ENCODE measurements around the gene EIF4G3. TPM values are rescaled to one million over a fixed set of nuclear protein-coding genes. Genes with fewer than 3 reads are reported as not detected.
"Not testable (repeated sequence)": the region's sequence is repeated elsewhere in the genome, so short reads cannot be mapped to it uniquely, and the experiment has no call there.

Gene EIF4G3
- total and polyA plus RNA-seq, 10 donors = 14.3 to 97.3 (median 64.1) TPM

GRCh38 chr1:20811916-20812315 is 364.8 kb downstream of the EIF4G3 start:
- TF ChIP-seq POLR2AphosphoS5 (IDR thresholded peaks at IDR 0.05) = no peak
- TF ChIP-seq POLR2A (IDR thresholded peaks at IDR 0.05) = no peak
- TF ChIP-seq CTCF (IDR thresholded peaks at IDR 0.05 in 8 of 11, conservative IDR thresholded peaks at IDR 0.05 in 3 of 11) = no peak
- Histone ChIP-seq H3K9me3 (no peaks in the 10 kb centered on the region), H3K27me3 (replicated peaks in 1 of 7) (no peaks in the 10 kb centered on the region), H3K4me1 (no peaks in the 10 kb centered on the region), H3K36me3 (peaks cover 0 to 72% (median 17%) of the 10 kb centered on the region in 6 donors), H3K27ac (no peak overlapping the region), H3K4me3 (no peak overlapping the region)
- intact Hi-C loops (cut with DNase I; ENCODE audit: low total_unique reads) = no loop called here
- DNase-seq = no peak
- 92 to 96% (median 95%) methylated on average over 5 of the region's 5 CpGs for WGBS, 5 donors

- TF ChIP-seq POLR2A (IDR thresholded peaks at IDR 0.05) (no peak), POLR2AphosphoS5 (IDR thresholded peaks at IDR 0.05) (no peak), CTCF (IDR thresholded peaks at IDR 0.05 in 8 of 11, conservative IDR thresholded peaks at IDR 0.05 in 3 of 11) (no peak)
- Histone ChIP-seq H3K4me1 (peaks cover 0 to 6% (median 1%) of the 10 kb centered on the region in 6 donors), H3K36me3 (no peaks in the 10 kb centered on the region), H3K27me3 (replicated peaks in 1 of 7) (no peaks in the 10 kb centered on the region), H3K27ac (no peak overlapping the region), H3K4me3 (no peak overlapping the region), H3K9me3 (no peaks in the 10 kb centered on the region)
- intact Hi-C loops (cut with DNase I; ENCODE audit: low total_unique reads) = no loop called here
- 95 to 99% (median 97%) methylated on average over 4 of the region's 4 CpGs for WGBS, 5 donors
- no peak for DNase-seq
Measured at GRCh38 chr1:20793236-20793635, 383.5 kb downstream of the EIF4G3 start.

DNA sequence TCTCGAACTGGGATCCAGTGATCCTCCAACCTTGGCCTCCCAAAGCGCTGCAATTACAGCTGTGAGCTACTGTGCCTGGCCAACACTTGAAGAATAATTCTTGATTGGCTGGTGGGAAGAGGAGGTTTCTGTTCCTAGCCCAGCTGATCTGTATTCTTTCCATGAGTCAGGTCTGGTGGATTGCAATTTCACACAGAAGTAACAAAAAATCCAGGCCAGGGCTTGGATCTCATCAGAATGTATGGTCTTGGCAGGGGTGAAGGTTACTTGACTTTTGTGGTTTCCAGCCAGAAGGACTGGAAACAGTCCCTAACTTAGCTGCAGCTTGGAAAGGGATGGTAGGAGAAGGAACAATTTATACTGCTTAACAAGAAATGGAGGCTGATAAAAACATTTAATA is 384.5 kb downstream of the EIF4G3 start:
- peak in 1 of 3 donors; percentile 14 for TF ChIP-seq POLR2AphosphoS5 (IDR thresholded peaks at IDR 0.05)
- TF ChIP-seq POLR2A (IDR thresholded peaks at IDR 0.05) = no peak
- TF ChIP-seq CTCF (IDR thresholded peaks at IDR 0.05 in 8 of 11, conservative IDR thresholded peaks at IDR 0.05 in 3 of 11) = no peak
- Histone ChIP-seq H3K27ac (no peak overlapping the region), H3K4me1 (peaks cover 0 to 14% (median 10%) of the 10 kb centered on the region in 6 donors)

DNA sequence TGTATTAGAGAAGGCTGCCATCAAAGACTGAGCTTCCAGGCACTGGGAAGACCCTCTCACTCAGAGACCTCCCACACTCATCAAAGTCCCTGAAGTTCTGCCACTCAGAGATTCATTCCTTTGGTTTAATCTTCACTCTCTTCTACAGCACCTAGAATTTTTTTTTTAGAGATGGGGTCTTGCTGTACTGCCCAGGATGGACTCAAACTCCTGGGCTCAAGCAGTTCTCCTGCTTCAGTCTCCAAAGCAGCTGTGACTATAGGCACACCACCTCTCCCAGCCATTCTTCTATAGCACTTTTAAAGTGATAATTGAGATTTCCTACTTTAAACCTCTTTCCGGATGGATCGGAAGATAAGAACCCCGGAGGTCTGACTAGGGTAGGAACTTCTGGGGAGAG is 385.9 kb downstream of the EIF4G3 start:
- H3K27ac ChIP-seq = no peak overlapping the region
- WGBS, 5 donors = 82 to 92% (median 86%) methylated on average over 3 of the region's 3 CpGs
- intact Hi-C loops (cut with DNase I; ENCODE audit: low total_unique reads) = no loop called here

More for the DNA sequence above, 384.5 kb downstream of the EIF4G3 start:
- Histone ChIP-seq H3K36me3 (no peaks in the 10 kb centered on the region), H3K4me3 (no peak overlapping the region), H3K9me3 (no peaks in the 10 kb centered on the region), H3K27me3 (replicated peaks in 1 of 7) (no peaks in the 10 kb centered on the region)
- WGBS, 5 donors = 82 to 91% (median 84%) methylated on average over 2 of the region's 2 CpGs
- intact Hi-C loops (cut with DNase I; ENCODE audit: low total_unique reads) = no loop called here
- no peak for DNase-seq

GRCh38 chr1:20789598-20789997 is 387.1 kb downstream of the EIF4G3 start:
- H3K4me1 ChIP-seq = peaks cover 9 to 28% (median 23%) of the 10 kb centered on the region in 6 donors
- H3K27me3 ChIP-seq (replicated peaks in 1 of 7); H3K4me3 ChIP-seq; H3K27ac ChIP-seq; H3K9me3 ChIP-seq; DNase-seq; H3K36me3 ChIP-seq: not testable (repeated sequence)
- 91 to 96% (median 93%) methylated on average over 9 of the region's 9 CpGs for WGBS, 5 donors
- intact Hi-C loops (cut with DNase I; ENCODE audit: low total_unique reads) = loop anchor here (10.0 kb wide), 1 partner anchor 385 kb away; the partner anchor contains the start of gene EIF4G3

More for the DNA sequence above, 385.9 kb downstream of the EIF4G3 start:
- H3K4me1 ChIP-seq = peaks cover 0 to 16% (median 11%) of the 10 kb centered on the region in 6 donors
- no peak overlapping the region for H3K4me3 ChIP-seq
- H3K9me3 ChIP-seq = no peaks in the 10 kb centered on the region
- DNase-seq = no peak
- TF ChIP-seq POLR2AphosphoS5 (IDR thresholded peaks at IDR 0.05) = no peak
- TF ChIP-seq POLR2A (IDR thresholded peaks at IDR 0.05) = no peak
- TF ChIP-seq CTCF (IDR thresholded peaks at IDR 0.05 in 8 of 11, conservative IDR thresholded peaks at IDR 0.05 in 3 of 11) = no peak
- H3K36me3 ChIP-seq = no peaks in the 10 kb centered on the region
- H3K27me3 ChIP-seq (replicated peaks in 1 of 7) = no peaks in the 10 kb centered on the region

All from spleen (tissue), 11 donors.